ENCODE measurements around the gene PLCXD1.
"Not testable (repeated sequence)": the region's sequence is repeated elsewhere in the genome, so short reads cannot be mapped to it uniquely, and the experiment has no call there.

The PLCXD1 gene

DNA sequence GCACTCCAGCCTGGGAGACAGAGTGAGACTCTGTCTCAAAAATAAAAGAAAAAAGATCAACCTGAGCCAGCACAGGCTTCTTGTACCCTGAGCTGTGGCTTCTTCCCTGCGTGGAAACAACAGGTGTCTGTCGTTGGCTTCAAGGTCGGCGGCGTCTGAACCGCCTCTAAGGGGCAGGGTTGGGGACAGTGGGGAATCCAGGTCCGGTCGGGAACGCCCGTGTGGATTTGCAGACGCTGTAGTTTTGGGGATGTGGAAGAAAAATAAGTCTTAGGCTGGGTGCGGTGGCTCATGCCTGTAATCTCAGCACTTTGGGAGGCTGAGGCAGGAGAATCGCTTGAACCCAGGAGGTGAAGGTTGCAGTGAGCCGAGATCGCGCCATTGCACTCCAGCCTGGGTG, 17.2 kb upstream of the PLCXD1 start:
- DNase-seq = not testable (repeated sequence)

DNA sequence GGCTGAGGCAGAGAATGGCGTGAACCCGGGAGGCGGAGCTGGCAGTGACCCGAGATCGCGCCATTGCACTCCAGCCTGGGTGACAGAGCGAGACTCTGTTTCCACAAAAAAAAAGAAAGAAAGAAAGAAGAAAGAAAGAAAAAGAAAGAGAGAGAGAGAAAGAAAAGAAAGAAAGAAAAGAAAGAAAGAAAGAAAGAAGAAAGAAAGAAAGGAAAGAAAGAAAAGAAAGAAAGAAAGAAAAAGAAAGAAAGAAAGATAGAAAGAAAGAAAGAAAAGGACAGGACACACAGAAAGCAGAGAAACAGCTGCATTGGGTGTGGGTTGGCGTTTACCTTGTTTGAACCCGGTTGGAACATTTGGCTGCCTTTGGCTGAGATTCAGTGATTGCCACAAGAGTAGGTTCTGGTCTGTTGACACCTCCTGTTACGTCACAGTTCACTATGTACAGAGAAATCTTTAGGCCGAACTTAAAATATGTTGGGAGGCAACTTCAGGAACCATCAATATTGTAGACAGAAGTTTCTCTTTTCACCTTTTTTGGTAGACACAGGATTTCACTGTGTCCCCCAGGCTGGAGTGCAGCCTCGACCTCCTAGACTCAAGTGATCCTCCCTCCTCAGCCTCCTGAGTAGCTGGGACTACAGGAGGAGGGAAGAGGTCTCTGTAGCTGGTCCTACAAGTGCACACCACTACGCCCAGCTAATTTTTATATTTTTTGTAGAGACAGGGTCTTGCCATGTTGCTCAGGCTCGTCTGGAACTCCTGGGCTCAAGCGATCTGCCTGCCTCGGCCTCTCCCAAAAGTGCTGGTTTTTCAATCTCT, 16.3 kb upstream of the PLCXD1 start:
- DNase-seq = no peak

DNA sequence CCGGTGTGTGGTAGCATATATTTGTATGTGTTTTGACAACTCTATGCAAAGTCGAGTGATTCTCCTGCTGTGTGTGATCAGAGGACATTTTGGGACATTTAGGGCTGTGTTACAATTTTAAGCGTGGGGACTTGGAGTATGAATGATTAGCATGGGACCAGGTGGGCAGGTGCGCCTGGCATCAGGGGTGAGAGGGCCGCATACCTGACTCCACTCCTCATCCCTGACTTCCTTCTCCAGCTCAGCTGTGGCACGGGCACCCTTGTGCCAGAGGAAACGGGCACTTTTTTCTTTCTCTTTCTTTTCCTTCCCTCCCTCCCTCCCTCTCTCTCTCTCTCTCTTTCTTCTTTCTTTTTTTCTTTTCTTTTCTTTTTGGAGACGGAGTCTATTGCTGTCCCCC, 15.7 kb upstream of the PLCXD1 start:
- DNase-seq = no peak

DNA sequence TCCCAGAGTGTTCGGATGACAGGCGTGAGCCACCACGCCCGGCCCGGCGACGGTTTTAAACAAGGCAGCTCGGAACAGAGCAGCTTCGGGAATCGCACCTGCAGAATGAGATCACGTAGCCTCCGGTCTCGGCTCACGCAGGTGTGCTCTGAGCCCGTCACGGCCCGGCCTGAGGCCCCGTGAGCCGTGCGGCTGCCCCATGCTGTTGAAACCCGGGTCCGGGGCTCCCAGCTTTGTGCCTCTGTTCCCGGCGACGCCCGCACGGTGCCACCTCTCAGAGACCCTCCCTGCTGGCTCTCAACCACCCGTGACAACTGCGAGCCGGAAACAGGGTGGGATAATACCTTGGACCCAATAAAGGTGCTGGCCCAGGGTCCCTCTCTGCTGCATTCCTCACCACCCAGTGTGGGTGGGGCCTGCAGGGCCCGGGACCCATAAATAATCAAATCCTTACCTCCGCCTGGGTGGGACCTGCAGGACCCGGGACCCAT, 13.4 kb upstream of the PLCXD1 start:
- no peak for DNase-seq

DNA sequence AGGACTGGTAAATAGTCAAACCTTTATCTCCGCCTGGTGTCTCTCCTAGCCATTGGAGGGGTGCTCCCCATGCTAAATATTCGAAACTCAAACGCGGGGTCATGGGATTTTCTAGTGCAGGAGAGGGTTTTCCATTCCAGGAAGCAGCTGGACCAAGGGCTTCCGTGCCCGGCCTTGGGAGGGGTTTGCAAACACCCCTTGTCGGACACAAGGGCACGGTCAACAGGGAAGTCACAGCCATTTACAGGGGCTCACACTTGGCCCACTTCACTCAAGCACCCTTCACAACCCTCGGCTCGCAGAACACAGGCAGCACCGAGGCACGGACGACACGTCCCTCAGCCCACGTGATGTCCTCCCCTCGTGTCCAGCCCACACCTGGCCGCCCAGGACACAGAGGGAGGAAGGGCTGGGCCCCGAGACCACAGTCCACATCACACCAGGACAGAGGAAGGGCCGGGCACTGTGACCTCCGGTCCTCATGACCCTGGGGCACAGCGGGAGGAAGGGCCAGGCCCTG, 10.3 kb upstream of the PLCXD1 start:
- no peak for DNase-seq

DNA sequence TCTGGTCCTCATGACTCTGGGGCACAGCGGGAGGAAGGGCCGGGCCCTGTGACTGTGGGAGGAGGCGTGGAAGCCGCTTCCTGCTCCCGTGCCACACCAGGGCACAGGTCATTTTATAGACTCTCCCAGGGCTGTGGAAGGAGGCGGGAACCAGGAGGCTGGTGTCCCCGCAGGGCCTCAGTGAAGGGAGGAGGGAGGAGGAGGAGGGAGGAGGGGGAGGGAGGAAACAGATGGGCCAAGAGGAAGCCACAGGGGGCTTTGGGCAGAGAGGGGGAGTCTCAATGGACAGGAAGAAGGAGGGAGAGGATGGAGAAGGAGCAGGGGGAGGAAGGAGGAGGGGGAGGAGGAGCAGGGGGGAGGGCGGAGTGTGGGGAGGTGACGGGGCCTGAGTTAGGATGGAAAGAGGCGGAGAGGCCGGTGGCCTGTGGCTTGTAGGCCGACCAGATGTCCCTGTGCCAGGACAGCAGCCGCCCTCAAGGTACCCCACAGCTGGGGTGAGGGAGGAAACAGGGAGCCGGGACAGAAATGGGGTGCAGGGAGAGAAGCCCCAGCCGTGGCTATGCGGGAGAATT, 6.2 kb upstream of the PLCXD1 start:
- no peak for DNase-seq

DNA sequence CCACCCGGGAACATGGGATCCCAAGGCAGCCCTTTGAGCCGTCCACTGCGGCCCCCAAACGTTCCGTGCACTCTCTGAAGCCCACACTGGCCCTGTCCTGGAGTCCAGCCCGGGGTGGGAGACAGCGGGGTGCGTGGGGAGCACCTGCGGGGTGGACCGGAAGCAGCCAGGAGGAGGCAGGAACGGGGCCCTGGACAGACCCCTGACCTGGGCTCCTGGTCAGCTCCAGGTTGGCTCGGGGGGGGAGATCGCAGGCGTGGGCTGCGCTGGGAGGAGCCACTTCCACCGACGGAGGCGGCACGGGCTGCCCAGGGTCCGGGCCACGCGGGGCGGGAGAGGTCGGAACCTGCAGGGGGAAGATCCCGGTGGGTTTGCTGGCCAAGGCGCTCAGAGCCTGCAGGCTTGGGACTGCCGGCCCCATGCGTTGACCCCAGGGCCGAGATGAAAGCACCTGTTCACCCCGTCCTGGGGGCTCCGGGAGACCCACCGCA, 5.7 kb upstream of the PLCXD1 start:
- DNase-seq = no peak

DNA sequence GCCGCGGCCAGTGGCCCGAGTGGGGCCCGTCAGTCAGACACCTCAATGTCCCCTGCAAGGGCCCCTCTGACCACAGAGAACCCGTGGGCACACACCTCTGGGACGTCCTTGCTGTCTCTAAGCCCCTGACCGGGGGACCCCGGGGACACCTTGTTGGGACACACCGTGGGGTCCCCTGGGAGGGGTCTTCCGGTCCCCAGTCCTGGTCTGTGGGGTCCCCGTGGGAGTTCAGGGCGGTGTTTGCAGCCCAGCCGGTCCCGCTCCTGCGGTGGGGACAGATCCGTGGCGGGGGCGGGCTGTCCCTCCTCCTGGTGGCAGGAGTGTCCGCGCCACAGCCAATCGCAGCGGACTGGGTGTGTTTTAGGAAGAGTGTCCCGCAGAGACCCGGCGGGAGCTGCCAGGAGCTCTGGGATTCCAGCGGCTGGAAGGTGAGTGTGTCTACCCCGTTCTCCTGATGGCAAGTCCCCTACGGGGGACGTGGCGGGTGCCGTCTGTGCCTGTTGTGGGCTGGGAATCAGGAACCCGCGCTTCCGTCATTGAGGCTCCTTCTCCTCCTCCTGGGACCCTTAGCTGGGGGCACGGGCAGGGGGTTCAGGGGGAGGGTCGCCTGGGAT, 5.1 kb upstream of the PLCXD1 start:
- DNase-seq = no peak

DNA sequence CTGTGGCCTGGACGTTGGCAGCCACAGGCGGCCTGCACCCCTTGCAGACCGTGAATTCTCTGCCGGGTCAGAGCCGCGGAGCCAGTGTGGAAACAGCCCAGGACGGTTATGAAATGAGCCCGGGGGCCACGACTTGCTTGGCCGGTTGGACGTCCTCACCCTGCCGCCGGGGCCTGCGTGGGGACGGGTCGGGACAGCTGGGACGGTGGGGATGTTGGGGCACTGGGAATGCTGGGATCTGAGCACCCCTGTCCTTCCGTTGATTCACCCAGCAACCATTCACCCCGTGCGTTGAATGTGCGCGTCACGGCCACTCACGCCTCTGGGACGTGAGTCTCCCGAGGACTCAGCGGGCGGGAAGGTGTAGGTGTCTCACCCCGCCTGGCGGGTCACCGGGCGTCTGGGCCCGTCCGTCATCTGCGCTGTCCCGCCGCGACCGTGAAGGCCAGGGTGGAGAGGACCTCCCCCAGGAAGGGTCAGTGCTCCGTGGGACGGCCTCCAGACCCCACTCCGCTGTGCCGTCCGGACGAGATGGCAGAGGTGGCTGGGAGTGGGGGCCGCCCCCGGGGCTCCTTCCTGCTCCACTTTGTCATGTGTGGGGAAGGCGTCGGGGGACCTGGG, 4.5 kb upstream of the PLCXD1 start:
- DNase-seq = no peak

DNA sequence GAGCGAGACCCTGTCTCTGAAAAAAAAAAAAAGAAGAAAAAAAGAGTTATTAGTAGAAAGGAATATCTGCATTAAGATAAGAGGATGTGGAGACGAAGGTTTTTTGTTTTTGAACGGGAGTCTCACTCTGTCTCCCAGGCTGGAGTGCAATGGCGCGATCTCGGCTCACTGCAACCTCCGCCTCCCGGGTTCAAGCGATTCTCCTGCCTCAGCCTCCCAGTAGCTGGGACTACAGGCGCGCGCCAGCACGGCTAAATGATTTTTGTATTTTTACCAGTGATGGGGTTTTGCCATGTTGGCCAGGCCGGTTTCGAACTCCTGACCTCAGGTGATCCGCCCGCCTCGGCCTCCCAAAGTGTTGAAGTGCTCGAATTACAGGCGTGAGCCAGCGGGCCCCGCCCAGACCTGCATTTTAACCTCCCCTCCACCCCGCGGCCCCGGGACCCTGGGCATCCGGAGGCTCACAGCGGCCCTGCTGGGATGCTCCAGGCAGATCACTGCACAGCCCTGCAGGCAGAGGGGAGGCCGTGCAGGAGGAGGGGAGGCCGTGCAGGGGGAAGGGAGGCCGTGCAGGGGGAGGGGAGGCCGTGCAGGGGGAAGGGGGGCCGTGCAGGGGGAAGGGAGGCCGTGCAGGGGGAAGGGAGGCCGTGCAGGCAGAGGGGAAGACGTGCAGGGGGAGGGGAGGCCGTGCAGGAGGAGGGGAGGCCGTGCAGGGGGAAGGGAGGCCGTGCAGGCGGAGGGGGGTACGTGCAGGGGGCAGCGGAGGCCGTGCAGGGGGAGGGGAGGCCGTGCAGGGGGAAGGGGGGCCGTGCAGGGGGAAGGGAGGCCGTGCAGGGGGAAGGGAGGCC, 1.2 kb upstream of the PLCXD1 start:
- DNase-seq = not testable (repeated sequence)

DNA sequence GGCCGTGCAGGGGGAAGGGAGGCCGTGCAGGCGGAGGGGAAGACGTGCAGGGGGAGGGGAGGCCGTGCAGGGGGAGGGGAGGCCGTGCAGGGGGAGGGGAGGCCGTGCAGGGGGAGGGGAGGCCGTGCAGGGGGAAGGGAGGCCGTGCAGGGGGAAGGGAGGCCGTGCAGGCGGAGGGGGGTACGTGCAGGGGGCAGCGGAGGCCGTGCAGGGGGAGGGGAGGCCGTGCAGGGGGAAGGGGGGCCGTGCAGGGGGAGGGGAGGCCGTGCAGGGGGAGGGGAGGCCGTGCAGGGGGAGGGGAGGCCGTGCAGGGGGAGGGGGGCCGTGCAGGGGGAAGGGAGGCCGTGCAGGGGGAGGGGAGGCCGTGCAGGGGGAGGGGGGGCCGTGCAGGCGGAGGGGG, 459 bp upstream of the PLCXD1 start:
- not testable (repeated sequence) for DNase-seq

DNA sequence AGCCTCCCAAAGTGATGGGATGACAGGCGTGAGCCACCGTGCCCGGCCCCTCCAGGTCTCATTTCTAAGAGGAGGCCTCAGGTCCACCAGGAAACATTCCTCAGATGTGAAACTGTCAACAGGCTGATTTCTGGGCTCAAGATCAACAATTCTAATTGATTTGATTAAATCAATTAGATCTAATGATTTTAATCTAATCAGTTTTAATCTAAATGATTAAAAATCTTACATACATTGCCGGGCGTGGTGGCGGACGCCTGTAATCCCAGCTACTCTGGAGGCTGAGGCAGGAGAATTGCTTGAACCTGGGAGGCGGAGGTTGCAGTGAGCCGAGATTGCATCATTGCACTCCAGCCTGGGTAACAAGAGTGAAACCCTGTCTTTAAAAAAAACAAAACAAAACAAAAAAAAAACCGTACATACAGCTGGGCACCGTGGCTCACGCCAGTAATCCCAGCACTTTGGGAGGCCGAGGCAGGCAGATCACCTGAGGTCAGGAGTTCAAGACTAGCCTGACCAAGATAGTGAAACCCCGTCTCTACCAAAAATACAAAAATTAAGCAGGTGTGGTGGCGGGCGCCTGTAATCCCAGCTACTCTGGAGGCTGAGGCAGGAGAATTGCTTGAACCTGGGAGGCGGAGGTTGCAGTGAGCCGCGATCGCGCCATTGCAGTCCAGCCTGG, 960 bp downstream of the PLCXD1 start:
- not testable (repeated sequence) for DNase-seq

DNA sequence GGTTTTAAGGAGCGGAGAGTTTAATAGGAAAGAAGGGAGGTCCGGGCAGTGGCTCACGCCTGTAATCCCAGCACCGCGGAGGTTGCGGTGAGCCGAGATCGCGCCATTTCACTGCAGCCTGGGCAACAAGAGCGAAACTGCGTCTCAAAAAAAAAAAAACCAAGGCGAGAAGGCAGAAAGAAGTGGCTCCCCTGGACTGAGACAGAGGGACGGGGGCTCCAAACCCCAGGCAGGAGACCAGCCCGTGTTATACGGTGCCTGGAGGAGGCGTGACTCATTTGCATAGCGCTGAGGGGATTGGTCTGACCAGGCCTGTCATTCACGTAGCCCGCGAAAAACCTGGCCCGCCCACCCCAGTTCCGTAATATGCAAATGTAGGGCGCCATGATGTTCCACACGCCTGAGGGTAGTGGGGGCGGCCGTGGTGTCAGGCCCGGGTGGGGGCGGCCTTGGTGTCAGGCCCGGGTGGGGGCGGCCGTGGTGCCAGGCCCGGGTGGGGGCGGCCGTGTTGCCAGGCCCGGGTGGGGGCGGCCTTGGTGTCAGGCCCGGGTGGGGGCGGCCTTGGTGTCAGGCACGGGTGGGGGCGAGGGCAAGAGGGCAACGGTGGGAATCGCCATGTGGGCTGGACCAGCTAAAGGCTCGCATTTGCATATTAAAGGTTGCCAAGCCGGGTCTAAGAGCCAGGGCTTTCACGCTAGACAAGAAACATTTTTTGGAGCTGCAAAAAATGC, 2.1 kb downstream of the PLCXD1 start:
- no peak for DNase-seq

DNA sequence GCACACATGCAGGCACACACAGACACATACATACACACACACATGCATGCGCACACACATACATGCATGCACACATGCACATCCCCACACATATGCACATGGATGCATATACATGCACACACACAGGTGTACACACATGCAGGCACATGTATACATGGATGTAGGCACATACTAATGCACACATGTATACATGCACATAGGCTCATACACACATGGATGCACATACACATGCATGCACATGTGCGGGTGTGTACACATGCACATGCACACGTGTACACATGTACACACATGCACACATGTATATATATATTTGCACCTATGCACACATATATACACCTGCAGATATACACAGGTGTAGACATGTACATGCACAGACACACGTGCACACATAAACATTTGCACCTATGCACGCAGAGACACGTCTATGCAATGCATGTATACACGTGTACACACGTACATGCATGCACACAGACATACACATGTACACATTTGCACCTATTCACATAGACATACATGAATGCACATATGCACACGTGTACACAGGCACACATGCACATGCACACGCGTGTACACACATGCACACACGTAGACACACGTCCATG, 4.0 kb downstream of the PLCXD1 start:
- DNase-seq = no peak

DNA sequence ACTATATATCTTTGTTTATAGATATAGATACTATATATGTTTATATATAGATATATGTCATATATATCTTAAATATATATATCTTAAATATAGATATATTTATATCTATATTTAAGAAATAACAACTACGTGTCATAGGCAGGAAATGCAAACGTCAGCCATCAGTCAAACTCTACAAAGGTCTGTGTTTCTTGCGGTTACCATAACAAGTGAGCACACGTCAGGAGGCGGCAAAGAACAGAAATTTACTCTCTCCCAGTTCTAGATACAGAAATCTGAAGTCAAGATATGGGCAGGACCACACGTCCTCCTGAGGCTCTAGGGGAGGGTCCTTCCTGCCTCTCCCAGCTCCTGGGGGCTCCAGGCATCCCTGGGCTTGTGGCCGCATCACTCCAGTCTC, 6.5 kb downstream of the PLCXD1 start:
- no peak for DNase-seq

DNA sequence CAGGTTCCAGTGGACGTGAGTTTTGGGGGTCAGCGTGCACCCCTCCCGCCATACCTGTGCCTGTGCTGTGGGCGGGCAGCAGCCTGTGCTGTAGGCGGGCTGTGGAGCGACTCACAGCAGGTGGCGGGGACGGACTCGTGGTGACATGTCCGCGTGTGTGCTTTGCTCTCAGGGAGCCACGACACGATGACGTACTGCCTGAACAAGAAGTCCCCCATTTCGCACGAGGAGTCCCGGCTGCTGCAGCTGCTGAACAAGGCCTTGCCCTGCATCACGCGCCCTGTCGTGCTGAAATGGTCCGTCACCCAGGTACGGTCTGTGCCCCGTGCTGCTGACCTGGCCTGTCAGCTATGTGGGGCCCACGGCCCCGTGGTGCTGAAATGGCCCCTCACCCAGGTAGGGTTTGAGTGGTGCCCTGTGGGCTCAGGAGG, 7.4 kb downstream of the PLCXD1 start:
- DNase-seq = no peak

DNA sequence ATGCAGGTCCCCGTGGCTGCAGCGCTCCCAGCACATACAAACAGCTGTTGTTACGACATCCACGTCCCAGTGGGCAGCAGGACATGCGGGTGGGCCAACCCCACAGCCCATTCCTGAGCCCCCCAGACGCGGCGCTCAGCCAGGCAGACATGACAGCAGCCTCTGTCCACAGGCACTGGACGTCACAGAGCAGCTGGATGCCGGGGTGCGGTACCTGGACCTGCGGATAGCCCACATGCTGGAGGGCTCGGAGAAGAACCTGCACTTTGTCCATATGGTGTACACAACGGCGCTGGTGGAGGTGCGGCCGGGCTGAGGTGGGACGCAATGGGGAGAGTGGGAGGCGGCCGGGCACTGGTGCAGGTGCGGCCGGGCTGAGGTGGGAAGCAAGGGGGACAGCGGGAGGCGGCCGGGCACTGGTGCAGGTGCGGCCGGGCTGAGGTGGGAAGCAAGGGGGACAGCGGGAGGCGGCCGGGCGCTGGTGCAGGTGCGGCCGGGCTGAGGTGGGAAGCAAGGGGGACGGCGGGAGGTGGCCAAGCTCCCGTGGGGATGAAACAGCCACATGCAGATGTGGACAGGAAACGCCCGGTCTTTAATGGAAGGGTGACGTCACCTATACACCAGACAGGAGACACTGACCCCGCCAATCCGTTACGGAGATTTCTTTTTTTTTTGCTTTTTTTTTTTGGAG, 9.4 kb downstream of the PLCXD1 start:
- DNase-seq = no peak

DNA sequence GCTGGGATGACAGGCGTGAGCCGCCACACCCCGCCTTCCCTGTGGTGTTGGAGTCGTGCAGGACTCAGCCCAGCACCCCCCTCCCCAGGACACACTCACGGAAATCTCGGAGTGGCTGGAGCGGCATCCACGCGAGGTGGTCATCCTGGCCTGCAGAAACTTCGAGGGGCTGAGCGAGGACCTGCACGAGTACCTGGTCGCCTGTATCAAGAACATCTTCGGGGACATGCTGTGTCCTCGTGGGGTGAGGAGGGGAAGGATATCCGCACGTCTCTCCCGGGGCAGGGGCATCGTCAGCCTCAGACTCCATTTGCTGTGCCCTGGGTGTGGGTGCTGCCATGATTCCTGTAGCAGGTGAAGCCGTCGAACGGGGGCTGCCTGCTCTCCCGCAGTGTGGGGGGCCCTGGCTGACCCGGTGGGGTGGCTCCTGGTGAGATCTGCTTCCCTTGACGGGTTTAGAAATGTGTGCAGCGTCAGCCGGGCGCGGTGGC, 10.3 kb downstream of the PLCXD1 start:
- no peak for DNase-seq

Data from DMS79 treated with DMSO at 0.1 percent for 48 hours (cell line).